SU-DHL-6 (cell line): ENCODE results near the gene XYLT2.

ENCODE experiments used
- H2AFZ ChIP-seq: fragments of 200-600 bp; sonication (generic); 2 replicates; pipeline ENCODE4 v1.6.1; 2014; ENCODE audit warnings: low read depth, mild to moderate bottlenecking, moderate library complexity, mixed read lengths, antibody characterized with exemption, low read length; ENCODE audit not compliant: severe bottlenecking
- H3F3A ChIP-seq: fragments of 200-600 bp; shearing (Covaris generic); 2 replicates; pipeline ENCODE4 v1.6.0; 2016; ENCODE audit warnings: antibody characterized with exemption, mild to moderate bottlenecking; ENCODE audit not compliant: insufficient read depth
- H3K27ac ChIP-seq: fragments of 200-600 bp; sonication (generic); 2 replicates; pipeline ENCODE4 v1.5.1; 2016; ENCODE audit warnings: low read depth, mild to moderate bottlenecking, low read length, moderate library complexity, mixed read lengths
- H3K27me3 ChIP-seq: fragments of 200-600 bp; sonication (generic), shearing (Covaris generic); 2 replicates; pipeline ENCODE4 v1.6.0; 2014; ENCODE audit warnings: mild to moderate bottlenecking, low read length
- H3K36me3 ChIP-seq: fragments of 200-600 bp; sonication (generic); 2 replicates; pipeline ENCODE4 v1.6.1; 2014; ENCODE audit warnings: mild to moderate bottlenecking, low read length, mixed read lengths
- H3K4me2 ChIP-seq: fragments of 300-600, 200-600 bp; shearing (Covaris generic), sonication (generic); 2 replicates; pipeline ENCODE4 v1.6.0; 2014; ENCODE audit warnings: low read length, low read depth, mild to moderate bottlenecking; ENCODE audit not compliant: poor library complexity, severe bottlenecking
- H3K4me3 ChIP-seq: fragments of 200-600 bp; sonication (generic); 2 replicates; pipeline ENCODE4 v1.5.1; 2014; ENCODE audit warnings: antibody characterized with exemption, low read length, mild to moderate bottlenecking, mixed read lengths; ENCODE audit not compliant: insufficient read depth, poor library complexity, severe bottlenecking
- H3K79me2 ChIP-seq: fragments of 200-600 bp; sonication (generic); 2 replicates; pipeline ENCODE4 v1.6.1; 2014; ENCODE audit warnings: mild to moderate bottlenecking, low read length, moderate library complexity; ENCODE audit not compliant: insufficient read depth
- H3K9ac ChIP-seq: fragments of 200-600 bp; sonication (generic); 2 replicates; pipeline ENCODE4 v1.7.0; 2014; ENCODE audit warnings: mild to moderate bottlenecking, low read length
- H3K9me2 ChIP-seq: fragments of 200-600 bp; sonication (generic); replicated peaks from 2 replicates; pipeline ENCODE4 v1.6.1; 2014; ENCODE audit warnings: low read length; ENCODE audit not compliant: insufficient read depth
- H3K9me3 ChIP-seq: fragments of 200-600 bp; sonication (generic); 2 replicates; pipeline ENCODE4 v1.6.1; 2014; ENCODE audit warnings: low read length, mixed read lengths; ENCODE audit not compliant: insufficient read depth
- H4K20me1 ChIP-seq: fragments of 200-600 bp; sonication (generic); 2 replicates; pipeline ENCODE4 v1.6.1; 2014; ENCODE audit warnings: low read depth, mild to moderate bottlenecking, antibody characterized with exemption, low read length, moderate library complexity, mixed read lengths
- EZH2phosphoT487 ChIP-seq: fragments of 200-600 bp; sonication (generic), shearing (Covaris generic); conservative IDR thresholded peaks from 2 replicates; pipeline ENCODE4 v1.6.1; 2018; ENCODE audit warnings: mild to moderate bottlenecking, antibody characterized with exemption, low read length, moderate library complexity, mixed read lengths
- TF ChIP-seq, protein P1 (sequence below): fragments of 200-600 bp; sonication (generic); IDR thresholded peaks from one replicate; pipeline ENCODE4 v1.5.1; 2017; ENCODE audit warnings: antibody characterized with exemption, mild to moderate bottlenecking, low read length, moderate library complexity; ENCODE audit not compliant: insufficient read depth, poor library complexity, severe bottlenecking

XYLT2 gene

DNA sequence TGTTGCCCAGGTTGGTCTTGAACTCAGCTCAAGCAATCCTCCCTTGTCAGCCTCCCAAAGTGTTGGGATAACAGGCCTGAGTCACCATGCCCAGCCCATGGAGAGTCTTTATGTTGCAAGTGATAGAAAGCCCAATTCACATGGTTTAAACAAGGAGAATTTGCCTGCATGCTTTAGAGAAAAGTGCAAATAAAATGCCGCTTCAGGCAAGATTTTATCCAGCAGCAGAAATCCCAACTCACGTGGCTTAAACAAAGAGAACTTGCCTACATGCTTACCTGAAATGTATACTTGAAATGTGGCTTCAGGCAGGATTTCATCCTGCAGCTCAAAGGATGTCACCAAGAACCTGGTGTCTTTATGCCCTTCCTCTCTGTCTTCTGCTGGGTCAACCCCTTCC is 28.8 kb upstream of the XYLT2 start:
- Histone ChIP-seq H4K20me1 (no peaks in the 10 kb centered on the region), H3K36me3 (no peaks in the 10 kb centered on the region), H3K9me3 (no peaks in the 10 kb centered on the region), H3F3A (no peaks in the 10 kb centered on the region), H3K27me3 (no peaks in the 10 kb centered on the region), H3K4me3 (no peak overlapping the region), H3K9ac (no peak overlapping the region), H3K27ac (no peak overlapping the region), H3K79me2 (no peaks in the 10 kb centered on the region), H3K4me2 (no peak overlapping the region), H3K9me2 (no peaks in the 10 kb centered on the region), H2AFZ (no peak overlapping the region)
- TF ChIP-seq EZH2phosphoT487: no peak
- TF ChIP-seq, protein P1, sequence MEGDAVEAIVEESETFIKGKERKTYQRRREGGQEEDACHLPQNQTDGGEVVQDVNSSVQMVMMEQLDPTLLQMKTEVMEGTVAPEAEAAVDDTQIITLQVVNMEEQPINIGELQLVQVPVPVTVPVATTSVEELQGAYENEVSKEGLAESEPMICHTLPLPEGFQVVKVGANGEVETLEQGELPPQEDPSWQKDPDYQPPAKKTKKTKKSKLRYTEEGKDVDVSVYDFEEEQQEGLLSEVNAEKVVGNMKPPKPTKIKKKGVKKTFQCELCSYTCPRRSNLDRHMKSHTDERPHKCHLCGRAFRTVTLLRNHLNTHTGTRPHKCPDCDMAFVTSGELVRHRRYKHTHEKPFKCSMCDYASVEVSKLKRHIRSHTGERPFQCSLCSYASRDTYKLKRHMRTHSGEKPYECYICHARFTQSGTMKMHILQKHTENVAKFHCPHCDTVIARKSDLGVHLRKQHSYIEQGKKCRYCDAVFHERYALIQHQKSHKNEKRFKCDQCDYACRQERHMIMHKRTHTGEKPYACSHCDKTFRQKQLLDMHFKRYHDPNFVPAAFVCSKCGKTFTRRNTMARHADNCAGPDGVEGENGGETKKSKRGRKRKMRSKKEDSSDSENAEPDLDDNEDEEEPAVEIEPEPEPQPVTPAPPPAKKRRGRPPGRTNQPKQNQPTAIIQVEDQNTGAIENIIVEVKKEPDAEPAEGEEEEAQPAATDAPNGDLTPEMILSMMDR: no peak

DNA sequence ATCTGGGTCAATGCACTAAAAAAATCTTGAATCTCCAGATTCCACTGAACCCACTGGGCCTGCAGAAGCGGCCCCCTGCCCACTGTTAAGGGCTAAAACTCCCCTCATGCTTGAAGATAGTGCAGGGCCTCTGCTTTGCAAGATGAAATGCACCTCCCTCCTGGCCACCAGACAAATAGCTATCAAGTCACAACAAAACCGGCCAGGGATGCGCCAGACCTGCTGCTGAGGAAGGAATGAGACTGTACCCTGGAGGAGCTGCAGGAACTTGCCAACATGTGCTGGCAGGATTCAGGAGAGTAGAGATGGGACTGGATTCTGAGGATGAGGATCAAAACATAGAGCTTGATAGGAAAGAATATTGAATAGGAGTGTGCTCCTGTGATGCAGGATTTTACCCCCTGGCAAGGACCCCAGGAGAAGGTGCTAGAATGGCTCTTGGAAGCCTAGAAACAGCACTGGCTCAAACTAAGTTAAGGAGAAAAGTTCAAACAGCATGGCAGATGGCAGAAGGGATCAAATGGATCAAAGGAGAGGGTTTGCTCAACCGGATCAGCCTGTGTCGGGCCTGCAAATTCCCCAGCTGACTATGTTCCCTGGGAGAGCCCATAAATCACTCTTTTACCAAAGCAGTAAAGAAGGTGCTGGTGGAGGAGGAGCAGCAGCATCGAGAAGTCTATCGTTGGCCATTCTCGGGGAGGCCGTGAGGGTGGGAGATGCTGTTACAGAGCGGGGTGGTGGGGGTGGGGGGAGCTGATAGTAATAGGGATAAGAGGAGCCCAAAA is 27.2 kb upstream of the XYLT2 start:
- Histone ChIP-seq H3K4me3 (no peak overlapping the region), H3K36me3 (no peaks in the 10 kb centered on the region), H3K9ac (no peak overlapping the region), H3K79me2 (no peaks in the 10 kb centered on the region), H3F3A (no peaks in the 10 kb centered on the region), H3K27me3 (no peaks in the 10 kb centered on the region), H3K4me2 (no peak overlapping the region), H4K20me1 (no peaks in the 10 kb centered on the region), H3K9me2 (no peaks in the 10 kb centered on the region), H2AFZ (no peak overlapping the region), H3K27ac (no peak overlapping the region), H3K9me3 (no peaks in the 10 kb centered on the region)
- TF ChIP-seq, protein P1: no peak
- no peak for TF ChIP-seq EZH2phosphoT487

DNA sequence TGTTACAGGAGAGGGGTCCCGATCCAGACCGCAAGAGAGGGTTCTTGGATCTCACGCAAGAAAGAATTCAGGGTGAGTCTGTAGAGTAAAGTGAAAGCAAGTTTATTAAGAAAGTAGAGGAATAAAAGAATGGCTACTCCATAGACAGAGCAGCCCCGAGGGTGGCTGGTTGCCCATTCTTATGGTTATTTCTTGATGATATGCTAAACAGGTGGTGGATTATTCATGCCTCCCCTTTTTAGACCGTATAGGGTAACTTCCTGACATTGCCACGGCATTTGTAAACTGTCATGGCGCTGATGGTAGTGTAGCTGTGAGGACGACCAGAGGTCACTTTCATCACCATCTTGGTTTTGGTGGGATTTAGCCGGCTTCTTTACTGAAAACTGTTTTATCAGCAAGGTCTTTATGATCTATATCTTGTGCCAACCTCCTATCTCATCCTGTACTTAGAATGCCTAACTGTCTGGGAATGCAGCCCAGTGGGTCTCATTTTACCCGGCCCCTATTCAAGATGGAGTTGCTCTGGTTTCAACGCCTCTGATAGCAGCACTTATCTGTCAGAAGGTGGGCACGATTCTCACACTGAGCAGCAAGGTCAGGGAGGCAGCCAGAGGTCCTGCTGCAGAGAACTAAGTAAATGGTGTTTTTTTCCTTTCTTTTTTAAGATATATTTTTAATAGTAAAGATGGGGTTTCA is 26.5 kb upstream of the XYLT2 start:
- Histone ChIP-seq H3K27me3 (no peaks in the 10 kb centered on the region), H3F3A (no peaks in the 10 kb centered on the region), H3K4me2 (no peak overlapping the region), H2AFZ (no peak overlapping the region), H3K9me3 (no peaks in the 10 kb centered on the region), H3K36me3 (no peaks in the 10 kb centered on the region), H3K9ac (no peak overlapping the region), H3K27ac (no peak overlapping the region), H4K20me1 (no peaks in the 10 kb centered on the region), H3K9me2 (no peaks in the 10 kb centered on the region), H3K4me3 (no peak overlapping the region), H3K79me2 (no peaks in the 10 kb centered on the region)
- TF ChIP-seq, protein P1: no peak
- TF ChIP-seq EZH2phosphoT487: no peak
